ENCODE measurements around the gene RSL1D1. TPM values are rescaled to one million over a fixed set of nuclear protein-coding genes. Genes with fewer than 3 reads are reported as not detected.

The RSL1D1 gene
- polyA plus RNA-seq, 1 experiment, result 169 TPM

DNA sequence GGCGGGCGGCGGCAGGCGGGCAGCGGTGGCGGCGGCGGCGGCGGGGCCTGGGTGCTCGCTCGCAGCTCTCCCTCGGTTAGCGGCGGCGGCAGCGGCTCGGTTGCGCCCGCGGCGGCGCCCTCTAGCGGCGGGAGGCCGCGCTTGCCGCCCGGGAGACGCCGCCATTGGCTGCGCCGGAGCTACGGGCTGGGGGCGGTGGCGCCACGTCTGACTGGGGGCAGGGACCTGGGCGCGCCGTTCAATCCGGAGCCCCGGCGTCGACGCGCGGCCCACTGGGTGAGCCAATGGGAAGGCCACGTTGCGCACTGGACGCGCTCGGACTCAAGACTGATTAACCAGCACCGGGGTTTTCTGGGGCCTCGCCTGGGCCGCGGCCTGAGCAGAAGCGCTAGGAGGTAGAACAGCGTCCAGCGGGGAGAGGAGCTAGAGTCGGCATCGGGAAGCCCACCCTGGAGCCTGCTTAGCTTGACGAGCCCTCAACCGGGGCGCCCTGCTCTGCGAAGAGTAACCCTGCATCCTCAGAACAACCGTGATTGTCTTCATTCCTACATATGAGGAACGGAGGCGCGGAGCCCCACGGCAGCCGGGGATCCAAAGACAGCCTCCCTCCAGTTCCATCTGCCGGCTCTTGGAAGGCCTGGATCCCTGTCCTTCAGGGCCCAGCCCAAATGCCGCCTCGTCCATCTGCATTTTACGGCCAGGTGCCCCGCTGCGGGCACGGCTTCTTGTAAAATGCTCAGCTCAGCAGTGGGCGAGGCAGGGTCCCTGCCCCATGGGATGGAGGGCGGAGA is 54.0 kb downstream of the RSL1D1 start, which contains the start of gene ZC3H7A:
Gene ZC3H7A (minus strand): TSS at position 93 of the 791 bp plus-strand sequence. CDS start 14,904 bp downstream, outside the sequence.
- H3K4me3 ChIP-seq (ENCODE audit: low read depth, low read length), result peak within 1 kb of the TSS; percentile 85
- H3K27ac ChIP-seq (ENCODE audit: low read depth, low read length), result peak within 1 kb of the TSS; percentile 98
- POLR2A ChIA-PET, result interaction anchor here (0.6 to 2.1 kb wide), 13 partner anchors 9 to 210 kb away, joined by 3 to 29 read pairs (median 5); partner anchors contain the start of genes RSL1D1 and TXNDC11
- DNase-seq (ENCODE audit: low read depth, low spot score), result peak; percentile 92
- CTCF ChIA-PET, result interaction anchor here (0.6 to 3.4 kb wide), 29 partner anchors 11 to 503 kb away, joined by 3 to 18 read pairs (median 4); partner anchors contain the start of gene TXNDC11
- no peaks in the 10 kb centered on the region for H3K9me3 ChIP-seq (ENCODE audit: control insufficient read depth, insufficient read depth, low read length)
- H3K27me3 ChIP-seq (ENCODE audit: control insufficient read depth, insufficient read depth, low read length), result no peaks in the 10 kb centered on the region
- TF ChIP-seq, protein P1, sequence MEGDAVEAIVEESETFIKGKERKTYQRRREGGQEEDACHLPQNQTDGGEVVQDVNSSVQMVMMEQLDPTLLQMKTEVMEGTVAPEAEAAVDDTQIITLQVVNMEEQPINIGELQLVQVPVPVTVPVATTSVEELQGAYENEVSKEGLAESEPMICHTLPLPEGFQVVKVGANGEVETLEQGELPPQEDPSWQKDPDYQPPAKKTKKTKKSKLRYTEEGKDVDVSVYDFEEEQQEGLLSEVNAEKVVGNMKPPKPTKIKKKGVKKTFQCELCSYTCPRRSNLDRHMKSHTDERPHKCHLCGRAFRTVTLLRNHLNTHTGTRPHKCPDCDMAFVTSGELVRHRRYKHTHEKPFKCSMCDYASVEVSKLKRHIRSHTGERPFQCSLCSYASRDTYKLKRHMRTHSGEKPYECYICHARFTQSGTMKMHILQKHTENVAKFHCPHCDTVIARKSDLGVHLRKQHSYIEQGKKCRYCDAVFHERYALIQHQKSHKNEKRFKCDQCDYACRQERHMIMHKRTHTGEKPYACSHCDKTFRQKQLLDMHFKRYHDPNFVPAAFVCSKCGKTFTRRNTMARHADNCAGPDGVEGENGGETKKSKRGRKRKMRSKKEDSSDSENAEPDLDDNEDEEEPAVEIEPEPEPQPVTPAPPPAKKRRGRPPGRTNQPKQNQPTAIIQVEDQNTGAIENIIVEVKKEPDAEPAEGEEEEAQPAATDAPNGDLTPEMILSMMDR (IDR thresholded peaks at IDR 0.05; ENCODE audit: low read depth, low read length), result peak; percentile 44

DNA sequence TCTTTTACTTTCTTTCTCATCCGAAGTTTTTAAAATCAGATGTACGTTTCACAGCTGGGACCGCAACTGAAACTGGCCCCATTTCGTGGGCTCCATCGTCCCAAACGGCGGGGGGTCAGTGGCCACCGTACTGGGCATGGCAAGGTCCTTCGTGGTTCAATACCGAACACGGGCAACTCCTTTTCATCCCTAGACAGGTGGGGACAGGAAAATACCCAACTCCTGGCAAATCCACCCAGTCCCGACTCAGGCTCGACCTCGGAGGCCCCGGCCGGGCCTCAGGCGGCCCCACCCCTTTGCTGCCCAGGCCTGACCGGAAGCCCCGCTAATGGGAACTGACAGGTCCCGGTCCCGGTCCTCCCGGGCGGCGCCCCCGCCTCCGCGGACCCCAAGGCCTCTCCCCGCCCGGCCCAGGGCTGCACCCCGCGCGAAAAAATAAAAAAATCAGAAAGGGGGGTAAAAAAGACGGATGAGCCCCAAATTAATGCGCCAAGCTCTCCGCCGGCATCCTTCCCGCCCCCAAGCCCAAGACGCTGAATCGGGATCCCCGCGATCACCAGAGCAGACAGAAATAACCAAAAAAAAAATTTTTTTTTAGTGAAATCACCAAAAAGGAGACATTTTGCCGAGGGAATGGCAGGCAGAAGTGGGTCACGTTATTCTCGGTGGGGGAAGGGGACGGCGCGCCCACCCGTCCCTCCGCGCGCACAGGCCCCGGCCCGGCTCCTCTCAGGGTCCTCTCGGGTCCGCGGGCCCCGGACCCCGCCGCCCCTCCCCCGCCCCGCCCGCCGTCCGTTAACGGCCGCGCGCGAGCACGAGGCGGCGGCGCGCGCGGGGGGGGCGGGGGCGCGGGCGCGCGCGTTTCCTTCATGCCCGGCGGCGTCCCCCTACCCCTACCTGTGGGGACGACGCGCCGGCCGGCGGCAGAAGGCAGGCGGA is 54.8 kb downstream of the RSL1D1 start:
- H3K27ac ChIP-seq (ENCODE audit: low read depth, low read length), result peak overlapping the region; percentile 57
- ChIA-PET POLR2A (interaction anchor here (0.6 to 2.1 kb wide), 11 partner anchors 10 to 209 kb away, joined by 3 to 29 read pairs (median 6); partner anchors contain the start of genes RSL1D1 and TXNDC11), CTCF (interaction anchor here (0.6 to 3.4 kb wide), 14 partner anchors 10 to 842 kb away, joined by 3 to 18 read pairs (median 5); no protein-coding TSS in a partner anchor)
- no peak for DNase-seq (ENCODE audit: low read depth, low spot score)
- no peaks in the 10 kb centered on the region for H3K9me3 ChIP-seq (ENCODE audit: control insufficient read depth, insufficient read depth, low read length)
- peak overlapping the region; percentile 81 for H3K4me3 ChIP-seq (ENCODE audit: low read depth, low read length)
- no peaks in the 10 kb centered on the region for H3K27me3 ChIP-seq (ENCODE audit: control insufficient read depth, insufficient read depth, low read length)
- TF ChIP-seq, protein P1 (IDR thresholded peaks at IDR 0.05; ENCODE audit: low read depth, low read length), result no peak

DNA sequence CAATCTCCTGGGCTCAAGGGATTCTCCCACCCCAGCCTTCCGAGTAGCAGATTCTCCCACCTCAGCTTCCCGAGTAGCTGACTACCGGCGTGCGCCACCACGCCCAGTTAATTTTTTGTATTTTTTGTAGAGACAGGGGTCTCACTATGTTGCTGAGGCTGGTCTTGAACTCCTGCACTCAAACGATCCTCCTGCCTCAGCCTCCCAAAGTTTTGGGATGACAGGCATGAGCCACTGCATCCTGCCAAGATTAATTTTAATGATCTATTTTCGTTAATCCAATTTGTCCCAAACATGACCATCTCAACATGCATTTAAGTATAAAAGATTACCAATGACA is 55.5 kb downstream of the RSL1D1 start:
- DNase-seq (ENCODE audit: low read depth, low spot score), result no peak
- CTCF ChIA-PET, result interaction anchor here (0.6 to 3.4 kb wide), 5 partner anchors 10 to 841 kb away, joined by 3 to 18 read pairs (median 4); no protein-coding TSS in a partner anchor
- Histone ChIP-seq H3K4me3 (ENCODE audit: low read depth, low read length) (peak overlapping the region; percentile 81), H3K27ac (ENCODE audit: low read depth, low read length) (no peak overlapping the region), H3K27me3 (ENCODE audit: control insufficient read depth, insufficient read depth, low read length) (no peaks in the 10 kb centered on the region), H3K9me3 (ENCODE audit: control insufficient read depth, insufficient read depth, low read length) (no peaks in the 10 kb centered on the region)
- TF ChIP-seq, protein P1 (IDR thresholded peaks at IDR 0.05; ENCODE audit: low read depth, low read length), result no peak
- POLR2A ChIA-PET, result no interaction called here

DNA sequence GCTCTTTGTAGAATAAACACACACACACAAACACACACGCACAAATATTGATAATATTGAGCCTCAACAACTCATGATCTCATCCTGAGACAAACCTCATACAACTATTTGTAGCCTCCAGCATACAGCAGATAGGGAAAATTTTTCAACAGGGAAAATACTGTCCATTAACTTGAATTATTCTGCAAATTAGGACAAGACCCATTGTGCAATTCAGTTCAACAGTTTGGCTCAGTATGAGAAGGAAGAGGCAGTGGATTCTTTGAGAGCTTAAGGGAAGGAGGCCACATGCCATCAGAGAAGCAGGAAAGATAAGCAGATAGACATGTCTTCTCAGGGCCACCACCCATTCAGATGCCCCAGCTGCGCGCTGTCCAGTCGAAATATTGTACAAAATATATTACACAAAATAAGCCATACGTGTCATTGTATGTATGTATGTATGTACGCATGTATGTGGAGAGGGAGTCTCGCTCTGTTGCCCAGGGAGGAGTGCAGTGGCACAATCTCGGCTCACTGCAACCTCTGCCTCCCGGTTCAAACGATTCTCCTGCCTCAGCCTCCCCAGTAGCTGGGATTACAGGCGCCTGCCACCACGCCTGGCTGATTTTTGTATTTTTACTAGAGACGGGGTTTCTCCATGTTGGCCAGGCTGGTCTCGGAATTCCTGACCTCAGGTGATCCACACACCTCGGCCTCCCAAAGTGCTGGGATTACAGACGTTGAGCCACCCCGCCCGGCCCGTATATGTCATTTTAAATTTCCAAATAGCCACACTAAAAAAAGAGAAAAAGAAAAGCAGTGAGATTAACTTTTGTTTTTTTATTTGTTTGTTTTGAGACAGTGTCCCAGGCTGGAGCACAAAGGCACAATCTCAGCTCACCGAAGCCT is 56.1 kb downstream of the RSL1D1 start:
- ChIA-PET POLR2A (interaction anchor here (1.1 kb wide), 1 partner anchor 11 kb away, joined by 6 read pairs; no protein-coding TSS in a partner anchor), CTCF (interaction anchor here (1.4 to 3.4 kb wide), 2 partner anchors 9 to 840 kb away, joined by 3 to 18 read pairs; no protein-coding TSS in a partner anchor)
- TF ChIP-seq, protein P1 (IDR thresholded peaks at IDR 0.05; ENCODE audit: low read depth, low read length), result no peak
- Histone ChIP-seq H3K9me3 (ENCODE audit: control insufficient read depth, insufficient read depth, low read length) (no peaks in the 10 kb centered on the region), H3K27ac (ENCODE audit: low read depth, low read length) (peak overlapping the region; percentile 31), H3K4me3 (ENCODE audit: low read depth, low read length) (peak overlapping the region; percentile 81), H3K27me3 (ENCODE audit: control insufficient read depth, insufficient read depth, low read length) (no peaks in the 10 kb centered on the region)
- DNase-seq (ENCODE audit: low read depth, low spot score), result no peak
